Endothelial cell of umbilical vein (primary cell): Measurements from ENCODE around the gene TYK2. TPM values are rescaled to one million over a fixed set of nuclear protein-coding genes. Genes with fewer than 3 reads are reported as not detected.

Experiments
- BruUV-seq: library from RNA; stranded (reverse); fragments of 400-500 nt; replicated peaks from 2 replicates; lab custom pipeline; 2021; lab: Mats Ljungman, UMichigan
- CTCF ChIA-PET: fragments of 300-600, 350-600 bp; sonication (Branson Sonifier 250); formaldehyde crosslinking; loops from one replicate; lab custom pipeline; 2021; ENCODE audit warnings: antibody characterized with exemption, inconsistent platforms; lab: Charles Lee
- POLR2A ChIA-PET: fragments of 300-600, 350-600 bp; sonication (Branson Sonifier 250); formaldehyde crosslinking; loops from one replicate; lab custom pipeline; 2021; ENCODE audit warnings: antibody characterized with exemption, inconsistent platforms; lab: Charles Lee
- DNase-seq: peaks from one replicate; pipeline ENCODE4 v3.0.0-alpha.2; 2011; ENCODE audit warnings: low read depth, low spot score
- FAIRE-seq: peaks from 2 replicates; lab custom pipeline; 2011; peaks lifted over from hg19 to GRCh38; lab: Jason Lieb, UNC
- H2AFZ ChIP-seq: 2 replicates; pipeline ENCODE4 v1.6.0; 2012; ENCODE audit warnings: low read depth, low read length, control low read depth, inconsistent platforms
- H3K27ac ChIP-seq: 2 replicates; pipeline ENCODE4 v1.5.1; 2011; ENCODE audit warnings: low read depth, mild to moderate bottlenecking, control low read depth, low read length, moderate library complexity; ENCODE audit not compliant: insufficient read depth
- H3K27me3 ChIP-seq, 2 experiments: 2 replicates each; pipeline versions ENCODE4 v1.6.0 to v1.6.1; 2011; ENCODE audit warnings: low read length in 2 of 2, mixed read lengths in 1 of 2; ENCODE audit not compliant: control insufficient read depth in 2 of 2, insufficient read depth in 2 of 2
- H3K36me3 ChIP-seq, 2 experiments: 2 replicates in 1 of 2; 3 replicates in 1 of 2; pipeline ENCODE4 v1.5.1; 2011; ENCODE audit warnings: low read length in 2 of 2, mild to moderate bottlenecking in 1 of 2, moderate library complexity in 1 of 2; ENCODE audit not compliant: control insufficient read depth in 2 of 2, insufficient read depth in 2 of 2; ENCODE audit errors: extremely low read depth in 1 of 2
- H3K4me1 ChIP-seq: 3 replicates; pipeline ENCODE4 v1.5.1; 2011; ENCODE audit warnings: mild to moderate bottlenecking, low read length; ENCODE audit not compliant: control insufficient read depth, insufficient read depth; ENCODE audit errors: extremely low read depth
- H3K4me2 ChIP-seq: 2 replicates; pipeline ENCODE4 v1.6.1; 2011; ENCODE audit warnings: low read length, control low read depth, mixed read lengths; ENCODE audit not compliant: insufficient read depth
- H3K4me3 ChIP-seq, 3 experiments: fragments of 200-600 bp in 1 of 3; sonication (generic), shearing (Covaris generic) in 1 of 3; replicated peaks in 1 of 3; 2 replicates each; pipeline ENCODE4 v1.5.1; 2011 to 2016; ENCODE audit warnings: control low read depth in 3 of 3, low read length in 3 of 3, mild to moderate bottlenecking in 2 of 3, inconsistent platforms in 1 of 3, low read depth in 1 of 3, moderate library complexity in 1 of 3; ENCODE audit not compliant: insufficient read depth in 1 of 3
- H3K79me2 ChIP-seq: 2 replicates; pipeline ENCODE4 v1.6.0; 2012; ENCODE audit warnings: low read length, inconsistent platforms; ENCODE audit not compliant: control insufficient read depth, insufficient read depth
- H3K9ac ChIP-seq: replicated peaks from 2 replicates; pipeline ENCODE3; 2011; ENCODE audit warnings: low read length, control low read depth; ENCODE audit not compliant: insufficient read depth; ENCODE audit errors: extremely low read depth
- H3K9me1 ChIP-seq: replicated peaks from 3 replicates; pipeline ENCODE4 v1.6.0; 2011; ENCODE audit warnings: mild to moderate bottlenecking, low read length; ENCODE audit not compliant: control insufficient read depth, insufficient read depth; ENCODE audit errors: extremely low read depth
- H3K9me3 ChIP-seq: replicated peaks from 2 replicates; pipeline ENCODE4 v1.5.1; 2012; ENCODE audit warnings: low read length, inconsistent platforms; ENCODE audit not compliant: control insufficient read depth, insufficient read depth
- H4K20me1 ChIP-seq: replicated peaks from 2 replicates; pipeline ENCODE3; 2011; ENCODE audit warnings: mild to moderate bottlenecking, low read length; ENCODE audit not compliant: control insufficient read depth, insufficient read depth; ENCODE audit errors: extremely low read depth
- EZH2 ChIP-seq: IDR thresholded peaks from 2 replicates; pipeline ENCODE4 v1.6.1; 2012; ENCODE audit warnings: borderline replicate concordance, low read depth, mild to moderate bottlenecking, moderate library complexity, low read length, inconsistent platforms; ENCODE audit not compliant: severe bottlenecking
- FOS ChIP-seq: IDR thresholded peaks from 2 replicates; pipeline ENCODE4 v1.6.1; 2011; ENCODE audit warnings: mild to moderate bottlenecking, low read length, moderate library complexity, borderline replicate concordance; ENCODE audit not compliant: insufficient read depth
- GATA2 ChIP-seq: IDR thresholded peaks from 2 replicates; pipeline ENCODE4 v1.7.0; 2011; ENCODE audit warnings: low read depth, mild to moderate bottlenecking, moderate library complexity, mixed read lengths, low read length; ENCODE audit not compliant: insufficient read length, insufficient read depth
- JUN ChIP-seq: IDR thresholded peaks from 2 replicates; pipeline ENCODE4 v1.6.1; 2011; ENCODE audit warnings: borderline replicate concordance, low read depth; ENCODE audit not compliant: insufficient read length, insufficient read depth
- MYC ChIP-seq: IDR thresholded peaks from one replicate; pipeline ENCODE4 v1.6.1; 2011; ENCODE audit warnings: mild to moderate bottlenecking, low read depth, low read length
- POLR2A ChIP-seq: IDR thresholded peaks from 2 replicates; pipeline ENCODE4 v1.6.1; 2012; ENCODE audit warnings: low read depth, mild to moderate bottlenecking, control low read depth, low read length
- POLR2AphosphoS5 ChIP-seq: IDR thresholded peaks from 2 replicates; pipeline ENCODE4 v1.6.1; 2012; ENCODE audit warnings: low read depth, mild to moderate bottlenecking, control low read depth, low read length, moderate library complexity; ENCODE audit not compliant: insufficient read depth
- dilution Hi-C: fragments of 300-500 bp; cut with MboI; formaldehyde crosslinking; loops from one replicate; pipeline ENCODE4 v1.15.0; 2019; ENCODE audit warnings: low sequenced_read_pairs; ENCODE audit not compliant: extremely low pct_ligation_motif_present
- intact Hi-C: fragments of 100-400 bp; cut with micrococcal nuclease; formaldehyde crosslinking; loops from one replicate; pipeline ENCODE4 v1.10.0; 2022
- polyA plus RNA-seq, 4 experiments: library from polyadenylated mRNA; depleted of rRNA in 3 of 4; stranded (reverse) in 3 of 4; unstranded in 1 of 4; fragments of >200 nt; gene quantifications; 2 replicates each; pipeline versions ENCODE4 v1.2.1 to v1.2.3, GENCODE V29; 2011 to 2012; ENCODE audit warnings: missing spikeins in 1 of 4
- total RNA-seq: library from RNA; stranded (reverse); gene quantifications from 2 replicates; pipeline ENCODE4 v1.2.3, GENCODE V29; 2021
- TF ChIP-seq, protein P1 (sequence below), 2 donors: IDR thresholded peaks; 1 replicate in 1 of 2; 2 replicates in 1 of 2; pipeline ENCODE4 v1.5.1; 2011; ENCODE audit warnings: low read length in 2 of 2, mild to moderate bottlenecking in 2 of 2, moderate library complexity in 2 of 2, control low read depth in 1 of 2, inconsistent platforms in 1 of 2, low read depth in 1 of 2; ENCODE audit not compliant: insufficient read depth in 1 of 2; ENCODE audit errors: extremely low read depth in 1 of 2
- TF ChIP-seq, protein P2 (sequence below): IDR thresholded peaks from 2 replicates; pipeline ENCODE4 v1.6.1; 2011; ENCODE audit not compliant: insufficient read depth, insufficient read length

TYK2 gene
- total and polyA plus RNA-seq, 2 donors (not counting 3 experiments of a cell fraction or from before 2014, with no cell fraction given), result 92.9 to 138 TPM

- no peaks in the 10 kb centered on the region for H4K20me1 ChIP-seq
- TF ChIP-seq EZH2, result no peak
- no peak for TF ChIP-seq MYC
- no peak for TF ChIP-seq FOS
- TF ChIP-seq, protein P1, sequence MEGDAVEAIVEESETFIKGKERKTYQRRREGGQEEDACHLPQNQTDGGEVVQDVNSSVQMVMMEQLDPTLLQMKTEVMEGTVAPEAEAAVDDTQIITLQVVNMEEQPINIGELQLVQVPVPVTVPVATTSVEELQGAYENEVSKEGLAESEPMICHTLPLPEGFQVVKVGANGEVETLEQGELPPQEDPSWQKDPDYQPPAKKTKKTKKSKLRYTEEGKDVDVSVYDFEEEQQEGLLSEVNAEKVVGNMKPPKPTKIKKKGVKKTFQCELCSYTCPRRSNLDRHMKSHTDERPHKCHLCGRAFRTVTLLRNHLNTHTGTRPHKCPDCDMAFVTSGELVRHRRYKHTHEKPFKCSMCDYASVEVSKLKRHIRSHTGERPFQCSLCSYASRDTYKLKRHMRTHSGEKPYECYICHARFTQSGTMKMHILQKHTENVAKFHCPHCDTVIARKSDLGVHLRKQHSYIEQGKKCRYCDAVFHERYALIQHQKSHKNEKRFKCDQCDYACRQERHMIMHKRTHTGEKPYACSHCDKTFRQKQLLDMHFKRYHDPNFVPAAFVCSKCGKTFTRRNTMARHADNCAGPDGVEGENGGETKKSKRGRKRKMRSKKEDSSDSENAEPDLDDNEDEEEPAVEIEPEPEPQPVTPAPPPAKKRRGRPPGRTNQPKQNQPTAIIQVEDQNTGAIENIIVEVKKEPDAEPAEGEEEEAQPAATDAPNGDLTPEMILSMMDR (IDR thresholded peaks at IDR 0.05; ENCODE audit: extremely low read depth in 1 of 2, insufficient read depth in 1 of 2, low read depth in 1 of 2, low read length in 2 of 2), result no peak
- TF ChIP-seq, protein P2, sequence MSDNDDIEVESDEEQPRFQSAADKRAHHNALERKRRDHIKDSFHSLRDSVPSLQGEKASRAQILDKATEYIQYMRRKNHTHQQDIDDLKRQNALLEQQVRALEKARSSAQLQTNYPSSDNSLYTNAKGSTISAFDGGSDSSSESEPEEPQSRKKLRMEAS, result no peak
- no peak for TF ChIP-seq POLR2A
- TF ChIP-seq GATA2, result no peak
- TF ChIP-seq POLR2AphosphoS5, result no peak
- TF ChIP-seq JUN, result no peak
- H3K9me3 ChIP-seq, result no peaks in the 10 kb centered on the region
- no peaks in the 10 kb centered on the region for H3K27me3 ChIP-seq
- no peak overlapping the region for H2AFZ ChIP-seq
- peaks cover 6% of the 10 kb centered on the region for H3K79me2 ChIP-seq
- no TSS peak for BruUV-seq
- intact Hi-C loops, result no loop called here
- CTCF ChIA-PET, result interaction anchor here (0.6 to 2.2 kb wide), 2 partner anchors 97 to 116 kb away, joined by 3 to 6 read pairs; no protein-coding TSS in a partner anchor
- H3K9me1 ChIP-seq, result no peaks in the 10 kb centered on the region
- dilution Hi-C loops, result no loop called here
- no peak overlapping the region for H3K4me3 ChIP-seq
- H3K27ac ChIP-seq, result no peak overlapping the region
- peaks cover 0 to 9% of the 10 kb centered on the region in 2 experiments for H3K36me3 ChIP-seq
- DNase-seq (no peak), FAIRE-seq (no peak)
- H3K4me1 ChIP-seq, result peaks cover 6% of the 10 kb centered on the region
- H3K4me2 ChIP-seq, result no peak overlapping the region
- POLR2A ChIA-PET, result no interaction called here
- H3K9ac ChIP-seq, result no peak overlapping the region
Observed at GRCh38 chr19:10374931-10375330, 5.4 kb downstream of the TYK2 start.
